Measurements from ENCODE around the gene HACD4.

GRCh38 chr9:21075484-21075883 lies 44.0 kb upstream of the HACD4 start:
- no peak for TF ChIP-seq FOSL2 (IDR thresholded peaks at IDR 0.05)
- no peak for TF ChIP-seq FOSL2 (CRISPR knock-in tag; IDR thresholded peaks at IDR 0.05)
- no peak for TF ChIP-seq EP300 (IDR thresholded peaks at IDR 0.05)
- TF ChIP-seq, protein P1, sequence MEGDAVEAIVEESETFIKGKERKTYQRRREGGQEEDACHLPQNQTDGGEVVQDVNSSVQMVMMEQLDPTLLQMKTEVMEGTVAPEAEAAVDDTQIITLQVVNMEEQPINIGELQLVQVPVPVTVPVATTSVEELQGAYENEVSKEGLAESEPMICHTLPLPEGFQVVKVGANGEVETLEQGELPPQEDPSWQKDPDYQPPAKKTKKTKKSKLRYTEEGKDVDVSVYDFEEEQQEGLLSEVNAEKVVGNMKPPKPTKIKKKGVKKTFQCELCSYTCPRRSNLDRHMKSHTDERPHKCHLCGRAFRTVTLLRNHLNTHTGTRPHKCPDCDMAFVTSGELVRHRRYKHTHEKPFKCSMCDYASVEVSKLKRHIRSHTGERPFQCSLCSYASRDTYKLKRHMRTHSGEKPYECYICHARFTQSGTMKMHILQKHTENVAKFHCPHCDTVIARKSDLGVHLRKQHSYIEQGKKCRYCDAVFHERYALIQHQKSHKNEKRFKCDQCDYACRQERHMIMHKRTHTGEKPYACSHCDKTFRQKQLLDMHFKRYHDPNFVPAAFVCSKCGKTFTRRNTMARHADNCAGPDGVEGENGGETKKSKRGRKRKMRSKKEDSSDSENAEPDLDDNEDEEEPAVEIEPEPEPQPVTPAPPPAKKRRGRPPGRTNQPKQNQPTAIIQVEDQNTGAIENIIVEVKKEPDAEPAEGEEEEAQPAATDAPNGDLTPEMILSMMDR (IDR thresholded peaks at IDR 0.05) = no peak
- TF ChIP-seq POLR2A (IDR thresholded peaks at IDR 0.05; ENCODE audit: low read length) = no peak
- TF ChIP-seq RFX5 (IDR thresholded peaks at IDR 0.05) = no peak
- TF ChIP-seq SMC3 (IDR thresholded peaks at IDR 0.05) = no peak
- no peak for TF ChIP-seq POLR2AphosphoS2 (conservative IDR thresholded peaks at IDR 0.05; ENCODE audit: low read length)
- TF ChIP-seq BHLHE40 (IDR thresholded peaks at IDR 0.05; ENCODE audit: low read depth, low read length) = no peak
